Memory B cell (primary cell): ENCODE results near the gene LYRM4.

ENCODE experiments used
- ATAC-seq: fragments of 150-1000 bp; cut with Tn5 transposase; 2 replicates; pipeline ENCODE4 v1.10.0; 2021; ENCODE audit warnings: low read depth, mild to moderate bottlenecking, moderate library complexity
- DNase-seq, 2 donors: peaks; one replicate each; pipeline ENCODE4 v3.0.0; 2022; ENCODE audit warnings: low spot score in 2 of 2
- H3K27ac Mint-ChIP-seq: one replicate; pipeline ENCODE4 v1.8.0; 2022; ENCODE audit warnings: mild to moderate bottlenecking, moderate library complexity, mixed read lengths
- H3K27me3 Mint-ChIP-seq: one replicate; pipeline ENCODE4 v1.8.0; 2022; ENCODE audit warnings: mixed read lengths
- H3K36me3 Mint-ChIP-seq: one replicate; pipeline ENCODE4 v1.8.0; 2022; ENCODE audit warnings: mild to moderate bottlenecking, mixed read lengths
- H3K4me1 Mint-ChIP-seq: one replicate; pipeline ENCODE4 v1.8.0; 2022; ENCODE audit warnings: mixed read lengths
- H3K4me3 Mint-ChIP-seq: one replicate; pipeline ENCODE4 v1.8.0; 2022; ENCODE audit warnings: mild to moderate bottlenecking, moderate library complexity, mixed read lengths
- H3K9me3 Mint-ChIP-seq: one replicate; pipeline ENCODE4 v1.8.0; 2022; ENCODE audit warnings: mixed read lengths

The LYRM4 gene

GRCh38 chr6:5201271-5201670 lies 59.5 kb downstream of the LYRM4 start:
- Mint-ChIP-seq H3K9me3 (no peaks in the 10 kb centered on the region), H3K4me3 (no peak overlapping the region), H3K27me3 (no peaks in the 10 kb centered on the region), H3K27ac (no peak overlapping the region), H3K36me3 (peaks cover 2% of the 10 kb centered on the region), H3K4me1 (no peaks in the 10 kb centered on the region)
- no peak for DNase-seq
- no peak for ATAC-seq

GRCh38 chr6:5199702-5200101 lies 61.0 kb downstream of the LYRM4 start:
- DNase-seq = no peak
- no peak overlapping the region for H3K27ac Mint-ChIP-seq
- H3K9me3 Mint-ChIP-seq = no peaks in the 10 kb centered on the region
- H3K4me3 Mint-ChIP-seq = no peak overlapping the region
- ATAC-seq = no peak
- no peaks in the 10 kb centered on the region for H3K4me1 Mint-ChIP-seq
- H3K27me3 Mint-ChIP-seq = no peaks in the 10 kb centered on the region
- peaks cover 6% of the 10 kb centered on the region for H3K36me3 Mint-ChIP-seq

- ATAC-seq (no peak), DNase-seq (no peak)
- Mint-ChIP-seq H3K4me3 (no peak overlapping the region), H3K9me3 (no peaks in the 10 kb centered on the region), H3K27me3 (no peaks in the 10 kb centered on the region), H3K4me1 (no peaks in the 10 kb centered on the region), H3K27ac (no peak overlapping the region), H3K36me3 (peaks cover 6% of the 10 kb centered on the region)
Observed at GRCh38 chr6:5199283-5199682, 61.5 kb downstream of the LYRM4 start.

GRCh38 chr6:5197084-5197483 lies 63.7 kb downstream of the LYRM4 start:
- no peak for ATAC-seq
- no peaks in the 10 kb centered on the region for H3K9me3 Mint-ChIP-seq
- no peak overlapping the region for H3K4me3 Mint-ChIP-seq
- DNase-seq = no peak
- no peaks in the 10 kb centered on the region for H3K4me1 Mint-ChIP-seq
- no peak overlapping the region for H3K27ac Mint-ChIP-seq
- peaks cover 6% of the 10 kb centered on the region for H3K36me3 Mint-ChIP-seq
- no peaks in the 10 kb centered on the region for H3K27me3 Mint-ChIP-seq

- Mint-ChIP-seq H3K4me3 (no peak overlapping the region), H3K36me3 (peaks cover 4% of the 10 kb centered on the region), H3K27ac (no peak overlapping the region), H3K27me3 (no peaks in the 10 kb centered on the region), H3K9me3 (no peaks in the 10 kb centered on the region), H3K4me1 (no peaks in the 10 kb centered on the region)
- DNase-seq = no peak
- ATAC-seq = no peak
Observed at GRCh38 chr6:5192135-5192794, 68.5 kb downstream of the LYRM4 start.

- H3K27ac Mint-ChIP-seq = no peak overlapping the region
- no peak overlapping the region for H3K4me3 Mint-ChIP-seq
- no peak for ATAC-seq
- H3K27me3 Mint-ChIP-seq = no peaks in the 10 kb centered on the region
- no peaks in the 10 kb centered on the region for H3K9me3 Mint-ChIP-seq
- no peak for DNase-seq
- no peaks in the 10 kb centered on the region for H3K4me1 Mint-ChIP-seq
- peaks cover 4% of the 10 kb centered on the region for H3K36me3 Mint-ChIP-seq
Observed at GRCh38 chr6:5191722-5192121, 69.0 kb downstream of the LYRM4 start.

- Mint-ChIP-seq H3K27ac (no peak overlapping the region), H3K27me3 (no peaks in the 10 kb centered on the region), H3K9me3 (no peaks in the 10 kb centered on the region), H3K4me1 (no peaks in the 10 kb centered on the region), H3K36me3 (peaks cover 6% of the 10 kb centered on the region), H3K4me3 (no peak overlapping the region)
- ATAC-seq = no peak
- no peak for DNase-seq
Observed at GRCh38 chr6:5191222-5191621, 69.5 kb downstream of the LYRM4 start.

- Mint-ChIP-seq H3K27me3 (no peaks in the 10 kb centered on the region), H3K36me3 (peaks cover 9% of the 10 kb centered on the region), H3K27ac (no peak overlapping the region), H3K9me3 (no peaks in the 10 kb centered on the region), H3K4me3 (no peak overlapping the region), H3K4me1 (no peaks in the 10 kb centered on the region)
- ATAC-seq (no peak), DNase-seq (no peak)
Observed at GRCh38 chr6:5190507-5190906, 70.2 kb downstream of the LYRM4 start.

- no peak for ATAC-seq
- no peaks in the 10 kb centered on the region for H3K9me3 Mint-ChIP-seq
- peaks cover 12% of the 10 kb centered on the region for H3K36me3 Mint-ChIP-seq
- H3K27ac Mint-ChIP-seq = no peak overlapping the region
- H3K4me3 Mint-ChIP-seq = no peak overlapping the region
- no peak for DNase-seq
- H3K27me3 Mint-ChIP-seq = no peaks in the 10 kb centered on the region
- H3K4me1 Mint-ChIP-seq = no peaks in the 10 kb centered on the region
Observed at GRCh38 chr6:5188646-5189045, 72.1 kb downstream of the LYRM4 start.

- DNase-seq (no peak), ATAC-seq (no peak)
- H3K4me1 Mint-ChIP-seq = peaks cover 6% of the 10 kb centered on the region
- H3K9me3 Mint-ChIP-seq = no peaks in the 10 kb centered on the region
- H3K4me3 Mint-ChIP-seq = no peak overlapping the region
- peaks cover 18% of the 10 kb centered on the region for H3K36me3 Mint-ChIP-seq
- H3K27ac Mint-ChIP-seq = no peak overlapping the region
- no peaks in the 10 kb centered on the region for H3K27me3 Mint-ChIP-seq
Observed at GRCh38 chr6:5184878-5185277, 75.9 kb downstream of the LYRM4 start.

GRCh38 chr6:5184218-5184617 lies 76.5 kb downstream of the LYRM4 start:
- Mint-ChIP-seq H3K27me3 (no peaks in the 10 kb centered on the region), H3K9me3 (no peaks in the 10 kb centered on the region), H3K4me3 (no peak overlapping the region), H3K36me3 (peaks cover 18% of the 10 kb centered on the region), H3K4me1 (peaks cover 8% of the 10 kb centered on the region), H3K27ac (no peak overlapping the region)
- ATAC-seq (no peak), DNase-seq (no peak)

GRCh38 chr6:5181510-5182317 lies 79.0 kb downstream of the LYRM4 start:
- H3K36me3 Mint-ChIP-seq = peaks cover 18% of the 10 kb centered on the region
- no peak for ATAC-seq
- no peaks in the 10 kb centered on the region for H3K9me3 Mint-ChIP-seq
- no peaks in the 10 kb centered on the region for H3K27me3 Mint-ChIP-seq
- peaks cover 9% of the 10 kb centered on the region for H3K4me1 Mint-ChIP-seq
- no peak for DNase-seq
- no peak overlapping the region for H3K27ac Mint-ChIP-seq
- H3K4me3 Mint-ChIP-seq = no peak overlapping the region

GRCh38 chr6:5180636-5181035 lies 80.1 kb downstream of the LYRM4 start:
- Mint-ChIP-seq H3K27me3 (no peaks in the 10 kb centered on the region), H3K4me3 (no peak overlapping the region), H3K9me3 (no peaks in the 10 kb centered on the region), H3K27ac (no peak overlapping the region), H3K4me1 (peaks cover 13% of the 10 kb centered on the region), H3K36me3 (peaks cover 10% of the 10 kb centered on the region)
- ATAC-seq (no peak), DNase-seq (no peak)

- Mint-ChIP-seq H3K4me1 (peaks cover 18% of the 10 kb centered on the region), H3K27ac (no peak overlapping the region), H3K9me3 (no peaks in the 10 kb centered on the region), H3K4me3 (no peak overlapping the region), H3K27me3 (no peaks in the 10 kb centered on the region), H3K36me3 (peaks cover 7% of the 10 kb centered on the region)
- DNase-seq = no peak
- no peak for ATAC-seq
Observed at GRCh38 chr6:5179917-5180316, 80.8 kb downstream of the LYRM4 start.

GRCh38 chr6:5178806-5179205 lies 81.9 kb downstream of the LYRM4 start:
- peaks cover 7% of the 10 kb centered on the region for H3K36me3 Mint-ChIP-seq
- H3K27ac Mint-ChIP-seq = no peak overlapping the region
- no peaks in the 10 kb centered on the region for H3K27me3 Mint-ChIP-seq
- no peak for ATAC-seq
- no peak for DNase-seq
- peaks cover 23% of the 10 kb centered on the region for H3K4me1 Mint-ChIP-seq
- H3K9me3 Mint-ChIP-seq = no peaks in the 10 kb centered on the region
- H3K4me3 Mint-ChIP-seq = no peak overlapping the region
